Activated CD8-positive, alpha-beta T cell treated with anti-CD3 and anti-CD28 coated beads for 36 hours (primary cell): ENCODE measurements around the gene KIAA1755. TPM values are rescaled to one million over a fixed set of nuclear protein-coding genes. Genes with fewer than 3 reads are reported as not detected.

ENCODE experiments used
- ATAC-seq: fragments of 200-7000 bp; cut with Tn5 transposase; one replicate; pipeline ENCODE4 v1.10.0; 2021; ENCODE audit warnings: mild to moderate bottlenecking, moderate library complexity
- CTCF ChIA-PET: fragments of 350-600 bp; sonication (Branson Sonifier 250); formaldehyde crosslinking; loops from one replicate; lab custom pipeline; 2021; ENCODE audit warnings: antibody characterized with exemption; lab: Charles Lee
- POLR2A ChIA-PET: fragments of 350-600 bp; sonication (Branson Sonifier 250); formaldehyde crosslinking; loops from one replicate; lab custom pipeline; 2021; ENCODE audit warnings: antibody characterized with exemption; lab: Charles Lee
- DNase-seq: peaks from one replicate; pipeline ENCODE4 v3.0.0-alpha.2; 2020
- H3K27ac Mint-ChIP-seq: one replicate; pipeline ENCODE4 v1.8.0; 2021; ENCODE audit warnings: mild to moderate bottlenecking, mixed read lengths
- H3K27me3 Mint-ChIP-seq: one replicate; pipeline ENCODE4 v1.8.0; 2021; ENCODE audit warnings: mixed read lengths
- H3K36me3 Mint-ChIP-seq: one replicate; pipeline ENCODE4 v1.8.0; 2021; ENCODE audit warnings: low read depth, mixed read lengths
- H3K4me1 Mint-ChIP-seq: one replicate; pipeline ENCODE4 v1.8.0; 2021; ENCODE audit warnings: low read depth, mixed read lengths
- H3K4me3 Mint-ChIP-seq: one replicate; pipeline ENCODE4 v1.8.0; 2021; ENCODE audit warnings: mild to moderate bottlenecking, moderate library complexity, mixed read lengths
- H3K9me3 Mint-ChIP-seq: one replicate; pipeline ENCODE4 v1.8.0; 2021; ENCODE audit warnings: mixed read lengths
- intact Hi-C: fragments of 100-400 bp; cut with micrococcal nuclease; formaldehyde crosslinking; loops from one replicate; pipeline ENCODE4 v1.10.0; 2022
- total RNA-seq, 2 experiments: library from RNA; stranded (reverse); gene quantifications; one replicate each; pipeline ENCODE4 v1.2.3, GENCODE V29; 2021
- TF ChIP-seq, protein P1 (sequence below): fragments of 200-600 bp; IDR thresholded peaks from one replicate; pipeline ENCODE4 v1.8.0; 2022; ENCODE audit warnings: antibody characterized with exemption, mild to moderate bottlenecking

The KIAA1755 gene
- total RNA-seq, 2 experiments from 2014 or later = not detected

DNA sequence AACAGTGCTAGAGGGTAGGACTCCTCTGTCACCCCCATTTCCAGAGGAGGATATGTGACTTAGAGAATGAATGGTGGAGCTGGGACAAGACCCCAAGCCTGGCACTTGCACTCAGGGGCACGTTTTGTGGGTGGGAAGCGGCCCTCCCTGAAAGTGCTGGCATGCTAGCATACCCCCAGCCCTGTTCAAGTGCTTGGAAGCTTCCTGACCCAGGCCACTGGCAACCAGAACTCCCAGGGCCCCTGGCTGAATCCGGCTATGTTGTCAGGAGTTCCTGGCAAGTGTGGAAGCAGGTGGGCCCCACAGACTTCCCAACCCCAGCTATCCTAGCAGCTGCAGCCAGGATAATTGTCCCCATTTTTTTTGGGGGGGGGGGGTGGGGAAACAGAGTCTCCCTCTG, 59.9 kb downstream of the KIAA1755 start:
- no peaks in the 10 kb centered on the region for H3K4me1 Mint-ChIP-seq

DNA sequence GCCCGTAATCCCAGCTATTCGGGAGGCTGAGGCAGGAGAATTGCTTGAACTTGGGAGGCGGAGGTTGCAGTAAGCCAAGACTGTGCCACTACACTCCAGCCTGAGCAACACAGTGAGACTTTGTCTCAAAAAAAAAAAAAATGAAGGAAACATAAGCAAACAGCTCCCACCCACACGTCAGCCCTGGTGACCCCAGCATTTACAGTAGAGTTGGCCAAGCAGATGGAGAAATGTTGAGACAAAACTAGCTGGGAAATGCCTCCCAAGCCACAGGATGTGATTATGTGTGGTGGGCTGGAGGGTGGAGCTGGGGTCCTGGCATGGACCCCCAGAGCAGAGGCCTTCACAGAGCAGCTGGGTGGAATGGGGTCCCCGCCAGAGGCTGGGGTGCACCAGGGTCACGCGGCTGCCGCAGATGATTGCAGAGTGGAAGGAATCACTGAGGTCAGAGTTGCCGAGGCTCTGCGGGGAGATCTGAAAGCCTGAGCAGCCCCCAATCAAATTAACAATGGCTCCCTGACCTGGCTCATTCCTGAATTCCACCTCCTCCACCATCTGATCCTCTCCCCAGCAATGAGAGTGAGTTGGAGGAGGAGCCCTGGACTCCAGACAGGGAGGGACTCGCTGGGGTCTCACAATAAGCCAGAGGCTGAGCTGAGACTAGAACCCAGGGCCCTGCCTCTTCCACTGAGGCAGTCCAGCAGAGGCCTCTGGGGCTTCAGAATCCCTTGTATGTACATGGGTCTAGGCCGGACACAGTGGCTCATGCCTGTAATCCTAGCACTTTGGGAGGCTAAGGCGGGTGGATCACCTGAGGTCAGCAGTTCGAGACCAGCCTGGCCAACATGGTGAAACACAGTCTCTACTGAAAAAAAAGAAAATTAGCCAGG, 60.8 kb downstream of the KIAA1755 start:
- H3K27ac Mint-ChIP-seq = no peak overlapping the region
- TF ChIP-seq, protein P1, sequence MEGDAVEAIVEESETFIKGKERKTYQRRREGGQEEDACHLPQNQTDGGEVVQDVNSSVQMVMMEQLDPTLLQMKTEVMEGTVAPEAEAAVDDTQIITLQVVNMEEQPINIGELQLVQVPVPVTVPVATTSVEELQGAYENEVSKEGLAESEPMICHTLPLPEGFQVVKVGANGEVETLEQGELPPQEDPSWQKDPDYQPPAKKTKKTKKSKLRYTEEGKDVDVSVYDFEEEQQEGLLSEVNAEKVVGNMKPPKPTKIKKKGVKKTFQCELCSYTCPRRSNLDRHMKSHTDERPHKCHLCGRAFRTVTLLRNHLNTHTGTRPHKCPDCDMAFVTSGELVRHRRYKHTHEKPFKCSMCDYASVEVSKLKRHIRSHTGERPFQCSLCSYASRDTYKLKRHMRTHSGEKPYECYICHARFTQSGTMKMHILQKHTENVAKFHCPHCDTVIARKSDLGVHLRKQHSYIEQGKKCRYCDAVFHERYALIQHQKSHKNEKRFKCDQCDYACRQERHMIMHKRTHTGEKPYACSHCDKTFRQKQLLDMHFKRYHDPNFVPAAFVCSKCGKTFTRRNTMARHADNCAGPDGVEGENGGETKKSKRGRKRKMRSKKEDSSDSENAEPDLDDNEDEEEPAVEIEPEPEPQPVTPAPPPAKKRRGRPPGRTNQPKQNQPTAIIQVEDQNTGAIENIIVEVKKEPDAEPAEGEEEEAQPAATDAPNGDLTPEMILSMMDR = no peak
- no peaks in the 10 kb centered on the region for H3K9me3 Mint-ChIP-seq
- peaks cover 2% of the 10 kb centered on the region for H3K27me3 Mint-ChIP-seq
- no peaks in the 10 kb centered on the region for H3K4me1 Mint-ChIP-seq
- intact Hi-C loops = no loop called here
- ChIA-PET CTCF (interaction anchor here (2.8 kb wide), 1 partner anchor 22 kb away, joined by 10 read pairs; no protein-coding TSS in a partner anchor), POLR2A (no interaction called here)
- ATAC-seq = no peak
- H3K36me3 Mint-ChIP-seq = no peaks in the 10 kb centered on the region
- DNase-seq = no peak
- no peak overlapping the region for H3K4me3 Mint-ChIP-seq

More for the DNA sequence above, 59.9 kb downstream of the KIAA1755 start:
- intact Hi-C loops = no loop called here
- CTCF ChIA-PET = interaction anchor here (2.8 kb wide), 1 partner anchor 21 kb away, joined by 10 read pairs; no protein-coding TSS in a partner anchor
- H3K27me3 Mint-ChIP-seq = no peaks in the 10 kb centered on the region
- no peak overlapping the region for H3K4me3 Mint-ChIP-seq
- ATAC-seq = no peak
- POLR2A ChIA-PET = no interaction called here
- TF ChIP-seq, protein P1 = no peak
- no peak for DNase-seq
- H3K36me3 Mint-ChIP-seq = no peaks in the 10 kb centered on the region
- H3K27ac Mint-ChIP-seq = no peak overlapping the region
- H3K9me3 Mint-ChIP-seq = no peaks in the 10 kb centered on the region

DNA sequence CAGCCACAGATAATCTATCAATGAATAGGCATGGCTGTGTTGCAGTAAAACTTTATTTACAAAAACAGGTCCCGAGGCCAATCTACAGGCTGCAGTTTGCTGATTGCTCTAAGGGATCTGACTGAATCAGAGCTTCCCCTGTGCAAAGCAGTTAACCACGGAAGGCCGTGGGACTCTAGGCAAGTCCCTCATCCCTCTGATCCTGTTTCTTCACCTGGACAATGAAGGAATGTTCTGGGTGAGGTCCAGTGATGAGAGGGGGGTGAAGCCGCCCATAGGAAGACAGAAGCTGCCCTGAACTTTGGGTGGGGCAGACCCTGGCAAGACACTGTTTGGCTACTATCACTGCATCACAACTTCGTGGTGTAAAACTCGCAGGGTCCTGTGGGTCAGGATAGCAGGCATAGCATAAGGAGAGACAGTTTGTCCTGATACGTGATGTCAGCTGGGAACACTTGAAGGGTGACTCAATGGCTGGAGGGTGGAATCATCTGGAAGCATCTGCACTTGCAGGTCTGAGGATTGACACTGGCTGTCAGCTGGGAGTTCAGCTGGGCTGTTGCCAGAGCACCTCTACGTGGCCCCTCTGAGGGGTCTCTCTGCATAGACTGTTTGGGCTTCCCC, 62.2 kb downstream of the KIAA1755 start:
- peaks cover 3% of the 10 kb centered on the region for H3K9me3 Mint-ChIP-seq
- H3K27me3 Mint-ChIP-seq = peaks cover 2% of the 10 kb centered on the region
- TF ChIP-seq, protein P1 = no peak
- no peak overlapping the region for H3K27ac Mint-ChIP-seq
- intact Hi-C loops = no loop called here
- POLR2A ChIA-PET = no interaction called here
- no peaks in the 10 kb centered on the region for H3K4me1 Mint-ChIP-seq
- ATAC-seq = no peak
- H3K4me3 Mint-ChIP-seq = no peak overlapping the region
- CTCF ChIA-PET = no interaction called here
- no peaks in the 10 kb centered on the region for H3K36me3 Mint-ChIP-seq
- DNase-seq = no peak

DNA sequence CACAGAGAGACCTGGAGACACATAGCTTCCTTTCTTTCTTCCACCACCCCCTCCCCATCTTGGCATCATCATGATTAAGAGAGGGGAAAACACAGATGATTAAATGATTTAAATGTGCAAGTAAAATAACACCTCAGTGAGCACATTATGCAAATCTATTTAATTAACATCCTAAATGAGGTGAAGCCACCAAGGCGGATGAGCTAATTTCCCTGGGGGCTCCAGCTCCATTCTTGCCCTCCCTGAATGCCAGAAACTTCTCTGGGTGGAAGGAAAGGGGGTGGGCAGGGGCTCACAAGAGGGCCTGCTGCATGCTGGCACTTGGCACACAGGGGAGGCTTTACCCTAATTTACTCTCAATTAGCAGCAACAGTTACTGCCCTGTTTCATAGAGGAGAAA, 62.9 kb downstream of the KIAA1755 start:
- H3K27ac Mint-ChIP-seq = no peak overlapping the region
- DNase-seq = no peak
- no peaks in the 10 kb centered on the region for H3K36me3 Mint-ChIP-seq
- peaks cover 2% of the 10 kb centered on the region for H3K27me3 Mint-ChIP-seq
- no peak overlapping the region for H3K4me3 Mint-ChIP-seq
- ATAC-seq = no peak
- POLR2A ChIA-PET = no interaction called here
- intact Hi-C loops = no loop called here
- TF ChIP-seq, protein P1 = no peak
- H3K4me1 Mint-ChIP-seq = no peaks in the 10 kb centered on the region
- CTCF ChIA-PET = interaction anchor here (1.2 kb wide), 1 partner anchor 124 kb away, joined by 3 read pairs; no protein-coding TSS in a partner anchor
- peaks cover 3% of the 10 kb centered on the region for H3K9me3 Mint-ChIP-seq

DNA sequence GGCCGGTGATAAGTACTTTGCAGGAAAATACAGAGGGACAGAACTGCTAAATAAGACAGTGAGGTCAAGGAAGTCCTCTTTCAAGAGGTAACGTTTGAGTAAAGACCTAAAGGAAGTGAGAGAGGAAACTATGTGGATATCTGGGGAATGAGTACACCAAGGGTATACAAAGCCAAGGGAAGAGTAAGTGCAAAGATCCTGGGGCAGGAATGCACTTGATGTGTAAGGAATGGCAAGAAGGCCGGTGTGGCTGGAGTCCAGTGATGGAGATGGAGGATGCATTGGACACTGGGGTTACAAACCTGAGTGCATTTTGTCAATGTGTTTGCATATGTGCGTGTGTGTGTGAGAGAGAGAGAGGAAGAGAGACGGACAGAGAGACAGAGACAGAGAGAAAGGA, 63.3 kb downstream of the KIAA1755 start:
- Mint-ChIP-seq H3K4me3 (no peak overlapping the region), H3K36me3 (no peaks in the 10 kb centered on the region), H3K27ac (no peak overlapping the region), H3K4me1 (no peaks in the 10 kb centered on the region), H3K27me3 (peaks cover 2% of the 10 kb centered on the region), H3K9me3 (peaks cover 3% of the 10 kb centered on the region)
- CTCF ChIA-PET = interaction anchor here (1.2 to 1.5 kb wide), 2 partner anchors 23 to 124 kb away, joined by 3 read pairs; no protein-coding TSS in a partner anchor
- TF ChIP-seq, protein P1 = no peak
- ATAC-seq (no peak), DNase-seq (no peak)
- POLR2A ChIA-PET = no interaction called here
- intact Hi-C loops = no loop called here
